Measurements from ENCODE around the gene TNFSF18. TPM values are rescaled to one million over a fixed set of nuclear protein-coding genes. Genes with fewer than 3 reads are reported as not detected.

TNFSF18 gene
- total RNA-seq, 1 experiment from 2014 or later: not detected

- TF ChIP-seq, protein P1, sequence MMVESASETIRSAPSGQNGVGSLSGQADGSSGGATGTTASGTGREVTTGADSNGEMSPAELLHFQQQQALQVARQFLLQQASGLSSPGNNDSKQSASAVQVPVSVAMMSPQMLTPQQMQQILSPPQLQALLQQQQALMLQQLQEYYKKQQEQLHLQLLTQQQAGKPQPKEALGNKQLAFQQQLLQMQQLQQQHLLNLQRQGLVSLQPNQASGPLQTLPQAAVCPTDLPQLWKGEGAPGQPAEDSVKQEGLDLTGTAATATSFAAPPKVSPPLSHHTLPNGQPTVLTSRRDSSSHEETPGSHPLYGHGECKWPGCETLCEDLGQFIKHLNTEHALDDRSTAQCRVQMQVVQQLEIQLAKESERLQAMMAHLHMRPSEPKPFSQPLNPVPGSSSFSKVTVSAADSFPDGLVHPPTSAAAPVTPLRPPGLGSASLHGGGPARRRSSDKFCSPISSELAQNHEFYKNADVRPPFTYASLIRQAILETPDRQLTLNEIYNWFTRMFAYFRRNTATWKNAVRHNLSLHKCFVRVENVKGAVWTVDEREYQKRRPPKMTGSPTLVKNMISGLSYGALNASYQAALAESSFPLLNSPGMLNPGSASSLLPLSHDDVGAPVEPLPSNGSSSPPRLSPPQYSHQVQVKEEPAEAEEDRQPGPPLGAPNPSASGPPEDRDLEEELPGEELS (CRISPR knock-in tag; IDR thresholded peaks at IDR 0.05): no peak
- no peak for TF ChIP-seq TCF7 (CRISPR knock-in tag; IDR thresholded peaks at IDR 0.05; ENCODE audit: low read depth)
- no peak for TF ChIP-seq ATF1 (CRISPR knock-in tag; IDR thresholded peaks at IDR 0.05)
- TF ChIP-seq ELF4 (CRISPR knock-in tag; IDR thresholded peaks at IDR 0.05; ENCODE audit: low read depth): no peak
- TF ChIP-seq MYBL2 (CRISPR knock-in tag; IDR thresholded peaks at IDR 0.05): no peak
- TF ChIP-seq ATF6 (CRISPR knock-in tag; IDR thresholded peaks at IDR 0.05): no peak
Measured at GRCh38 chr1:173044656-173045055, 6.1 kb downstream of the TNFSF18 start (continued).

DNA sequence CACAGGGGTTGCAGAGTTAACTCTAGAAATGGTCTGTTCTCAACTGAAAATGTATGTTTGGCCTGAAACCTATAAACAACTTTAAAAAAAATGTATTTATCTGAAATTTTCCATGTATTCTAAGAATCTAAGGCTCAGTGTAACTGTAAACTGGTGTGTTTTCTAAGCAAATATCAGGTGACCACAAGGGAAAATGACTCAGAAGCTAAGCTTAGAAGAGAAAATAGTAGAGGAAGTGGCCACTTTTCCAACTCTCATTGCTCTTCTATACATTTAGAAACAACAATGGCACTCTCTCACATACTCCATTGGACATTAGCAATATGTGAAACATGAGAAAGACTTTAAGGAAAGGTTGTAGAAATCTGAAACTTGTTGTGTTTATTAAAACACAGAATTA, 7.5 kb downstream of the TNFSF18 start:
- Mint-ChIP-seq H3K36me3 (no peaks in the 10 kb centered on the region), H3K4me1 (peaks cover 5% of the 10 kb centered on the region; the same call in 1 of the 2 replicates), H3K27ac (no peak overlapping the region), H3K27me3 (ENCODE audit: low read depth) (no peaks in the 10 kb centered on the region), H3K4me3 (no peak overlapping the region), H3K9me3 (no peaks in the 10 kb centered on the region)
- ChIA-PET POLR2A (no interaction called here), CTCF (no interaction called here)
- ATAC-seq (no peak), DNase-seq (ENCODE audit: low spot score) (no peak)
- TF ChIP-seq GTF2I (CRISPR knock-in tag; conservative IDR thresholded peaks at IDR 0.05) (no peak), ELF4 (CRISPR knock-in tag; IDR thresholded peaks at IDR 0.05; ENCODE audit: low read depth) (no peak), EMX1 (CRISPR knock-in tag; IDR thresholded peaks at IDR 0.05) (no peak), IRF1 (CRISPR knock-in tag; IDR thresholded peaks at IDR 0.05) (no peak), ATF6 (CRISPR knock-in tag; IDR thresholded peaks at IDR 0.05) (no peak), ZNF532 (CRISPR knock-in tag; IDR thresholded peaks at IDR 0.05; ENCODE audit: borderline replicate concordance) (no peak)
- TF ChIP-seq, protein P2, sequence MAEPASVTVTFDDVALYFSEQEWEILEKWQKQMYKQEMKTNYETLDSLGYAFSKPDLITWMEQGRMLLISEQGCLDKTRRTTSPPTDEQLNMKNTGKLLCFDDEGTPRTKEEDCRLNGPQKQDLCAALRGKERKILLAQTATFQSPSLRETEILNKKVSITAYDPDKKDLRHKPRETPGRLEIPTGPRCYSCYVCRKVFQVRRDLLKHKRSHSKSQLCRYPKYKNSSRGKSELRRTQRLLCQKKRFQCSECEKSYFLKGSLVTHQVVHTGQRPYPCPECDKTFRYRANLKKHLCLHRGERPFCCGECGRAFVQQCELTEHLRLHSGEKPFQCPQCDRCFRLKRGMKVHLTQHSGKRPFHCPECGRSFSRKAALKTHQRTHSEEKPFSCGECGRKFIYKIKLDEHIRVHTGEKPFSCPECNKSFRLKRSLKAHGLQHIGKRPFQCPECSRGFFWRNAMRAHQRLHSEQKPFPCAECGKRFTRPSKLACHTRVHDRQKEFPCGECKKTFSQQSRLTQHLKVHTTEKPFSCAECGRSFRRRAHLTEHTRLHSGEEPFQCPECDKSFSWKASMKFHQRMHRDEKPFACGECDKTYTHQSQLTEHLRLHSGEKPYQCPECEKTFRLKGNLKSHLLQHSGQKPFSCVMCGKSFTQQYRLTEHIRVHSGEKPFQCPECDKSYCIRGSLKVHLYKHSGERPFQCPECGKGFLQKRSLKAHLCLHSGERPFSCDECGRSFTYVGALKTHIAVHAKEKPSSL (CRISPR knock-in tag; conservative IDR thresholded peaks at IDR 0.05): no peak
- TF ChIP-seq, protein P3, sequence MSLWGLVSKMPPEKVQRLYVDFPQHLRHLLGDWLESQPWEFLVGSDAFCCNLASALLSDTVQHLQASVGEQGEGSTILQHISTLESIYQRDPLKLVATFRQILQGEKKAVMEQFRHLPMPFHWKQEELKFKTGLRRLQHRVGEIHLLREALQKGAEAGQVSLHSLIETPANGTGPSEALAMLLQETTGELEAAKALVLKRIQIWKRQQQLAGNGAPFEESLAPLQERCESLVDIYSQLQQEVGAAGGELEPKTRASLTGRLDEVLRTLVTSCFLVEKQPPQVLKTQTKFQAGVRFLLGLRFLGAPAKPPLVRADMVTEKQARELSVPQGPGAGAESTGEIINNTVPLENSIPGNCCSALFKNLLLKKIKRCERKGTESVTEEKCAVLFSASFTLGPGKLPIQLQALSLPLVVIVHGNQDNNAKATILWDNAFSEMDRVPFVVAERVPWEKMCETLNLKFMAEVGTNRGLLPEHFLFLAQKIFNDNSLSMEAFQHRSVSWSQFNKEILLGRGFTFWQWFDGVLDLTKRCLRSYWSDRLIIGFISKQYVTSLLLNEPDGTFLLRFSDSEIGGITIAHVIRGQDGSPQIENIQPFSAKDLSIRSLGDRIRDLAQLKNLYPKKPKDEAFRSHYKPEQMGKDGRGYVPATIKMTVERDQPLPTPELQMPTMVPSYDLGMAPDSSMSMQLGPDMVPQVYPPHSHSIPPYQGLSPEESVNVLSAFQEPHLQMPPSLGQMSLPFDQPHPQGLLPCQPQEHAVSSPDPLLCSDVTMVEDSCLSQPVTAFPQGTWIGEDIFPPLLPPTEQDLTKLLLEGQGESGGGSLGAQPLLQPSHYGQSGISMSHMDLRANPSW (CRISPR knock-in tag; conservative IDR thresholded peaks at IDR 0.05; ENCODE audit: low read depth): no peak
- TF ChIP-seq, protein P4, sequence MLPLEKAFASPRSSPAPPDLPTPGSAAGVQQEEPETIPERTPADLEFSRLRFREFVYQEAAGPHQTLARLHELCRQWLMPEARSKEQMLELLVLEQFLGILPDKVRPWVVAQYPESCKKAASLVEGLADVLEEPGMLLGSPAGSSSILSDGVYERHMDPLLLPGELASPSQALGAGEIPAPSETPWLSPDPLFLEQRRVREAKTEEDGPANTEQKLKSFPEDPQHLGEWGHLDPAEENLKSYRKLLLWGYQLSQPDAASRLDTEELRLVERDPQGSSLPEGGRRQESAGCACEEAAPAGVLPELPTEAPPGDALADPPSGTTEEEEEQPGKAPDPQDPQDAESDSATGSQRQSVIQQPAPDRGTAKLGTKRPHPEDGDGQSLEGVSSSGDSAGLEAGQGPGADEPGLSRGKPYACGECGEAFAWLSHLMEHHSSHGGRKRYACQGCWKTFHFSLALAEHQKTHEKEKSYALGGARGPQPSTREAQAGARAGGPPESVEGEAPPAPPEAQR (CRISPR knock-in tag; IDR thresholded peaks at IDR 0.05): no peak
